Measurements from ENCODE around the gene ABR.
"Not testable (repeated sequence)": the region's sequence is repeated elsewhere in the genome, so short reads cannot be mapped to it uniquely, and the experiment has no call there.

The ABR gene

GRCh38 chr17:1008008-1008761 is 171.6 kb downstream of the ABR start:
- DNase-seq (ENCODE audit: low spot score) = no peak

GRCh38 chr17:1007310-1008007 is 172.3 kb downstream of the ABR start:
- no peak for DNase-seq (ENCODE audit: low spot score)

GRCh38 chr17:1006054-1006453 is 173.7 kb downstream of the ABR start:
- no peak for DNase-seq (ENCODE audit: low spot score)

GRCh38 chr17:1005361-1005946 is 174.3 kb downstream of the ABR start:
- peak; percentile 90 for DNase-seq (ENCODE audit: low spot score)

- no peak for DNase-seq (ENCODE audit: low spot score)
Measured at GRCh38 chr17:1004769-1005295, 174.9 kb downstream of the ABR start.

GRCh38 chr17:1003972-1004768 is 175.6 kb downstream of the ABR start:
- DNase-seq (ENCODE audit: low spot score) = no peak

- no peak for DNase-seq (ENCODE audit: low spot score)
Measured at GRCh38 chr17:1003633-1003971, 176.2 kb downstream of the ABR start.

- no peak for DNase-seq (ENCODE audit: low spot score)
Measured at GRCh38 chr17:1002771-1003555, 176.8 kb downstream of the ABR start.

GRCh38 chr17:1002412-1002753 is 177.4 kb downstream of the ABR start:
- no peak for DNase-seq (ENCODE audit: low spot score)

- no peak for DNase-seq (ENCODE audit: low spot score)
Measured at GRCh38 chr17:1001640-1002411, 178.0 kb downstream of the ABR start.

GRCh38 chr17:1000597-1001461 is 179.0 kb downstream of the ABR start:
- DNase-seq (ENCODE audit: low spot score) = no peak

GRCh38 chr17:998111-998510 is 181.7 kb downstream of the ABR start:
- DNase-seq (ENCODE audit: low spot score) = no peak

GRCh38 chr17:996554-997344 is 183.0 kb downstream of the ABR start, which contains the start of gene TIMM22:
Gene TIMM22, plus strand, starts transcription at chr17:997129. Its CDS starts 14 bp downstream, at chr17:997143.
- DNase-seq (ENCODE audit: low spot score) = peak; percentile 97

- not testable (repeated sequence) for DNase-seq (ENCODE audit: low spot score)
Measured at GRCh38 chr17:995324-995723, 184.5 kb downstream of the ABR start.

- no peak for DNase-seq (ENCODE audit: low spot score)
Measured at GRCh38 chr17:992933-993332, 186.8 kb downstream of the ABR start.

GRCh38 chr17:988561-988960 is 191.2 kb downstream of the ABR start:
- DNase-seq (ENCODE audit: low spot score) = peak; percentile 97

- no peak for DNase-seq (ENCODE audit: low spot score)
Measured at GRCh38 chr17:987931-988330, 191.8 kb downstream of the ABR start.

GRCh38 chr17:986322-986929 is 193.4 kb downstream of the ABR start:
- no peak for DNase-seq (ENCODE audit: low spot score)

Measured in cerebellar cortex (tissue), 1 donor.